ENCODE data around the gene TRIM45. TPM values are rescaled to one million over a fixed set of nuclear protein-coding genes. Genes with fewer than 3 reads are reported as not detected.

The TRIM45 gene
- polyA plus RNA-seq, 1 donor from 2014 or later: 0.10 TPM

- Mint-ChIP-seq H3K9me3 (no peaks in the 10 kb centered on the region), H3K27ac (no peak overlapping the region), H3K4me1 (no peaks in the 10 kb centered on the region), H3K4me3 (no peak overlapping the region), H3K36me3 (no peaks in the 10 kb centered on the region), H3K27me3 (peaks cover 10% of the 10 kb centered on the region)
Observed at GRCh38 chr1:117143871-117144270, 22.3 kb upstream of the TRIM45 start.

DNA sequence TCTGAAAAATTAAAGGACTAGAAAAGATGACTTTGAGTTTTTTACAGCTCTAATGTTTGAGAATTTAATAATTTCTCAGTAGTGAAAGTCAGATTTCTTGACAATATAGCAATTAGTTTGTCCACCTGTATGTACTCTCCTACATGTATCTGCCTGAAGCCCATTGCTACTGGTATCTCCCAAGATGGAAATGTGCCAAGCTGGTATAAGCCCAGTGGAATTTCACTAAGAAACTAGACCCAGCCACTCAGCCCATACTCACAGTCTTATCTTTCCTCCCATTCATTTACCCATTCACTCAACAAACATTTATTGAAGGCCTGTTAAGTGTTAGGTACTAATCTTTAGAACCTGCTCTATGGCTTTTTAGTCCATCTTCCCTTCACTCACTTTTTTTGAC lies 21.6 kb upstream of the TRIM45 start:
- Mint-ChIP-seq H3K4me1 (no peaks in the 10 kb centered on the region), H3K9me3 (no peaks in the 10 kb centered on the region), H3K27ac (no peak overlapping the region), H3K4me3 (no peak overlapping the region), H3K27me3 (peaks cover 10% of the 10 kb centered on the region), H3K36me3 (no peaks in the 10 kb centered on the region)

DNA sequence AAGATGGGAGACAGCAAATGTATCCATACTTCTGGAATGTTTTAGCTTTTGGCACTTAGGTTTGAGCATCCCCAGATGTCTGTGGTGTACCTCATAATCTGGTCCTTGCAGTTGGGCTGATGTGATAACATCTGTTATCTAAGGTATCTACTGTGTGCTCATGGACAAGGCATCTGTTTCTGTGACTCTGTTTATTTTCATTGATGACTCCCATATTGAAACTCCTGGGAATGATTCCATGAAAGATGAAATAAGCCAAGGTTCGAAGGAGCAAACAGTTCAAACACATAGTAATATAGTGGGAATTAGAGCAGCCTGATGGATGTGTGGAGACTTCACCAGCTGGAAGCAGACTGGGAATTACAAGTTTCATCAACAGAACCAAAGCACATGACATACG lies 20.7 kb upstream of the TRIM45 start:
- no peak overlapping the region for H3K4me3 Mint-ChIP-seq
- H3K27ac Mint-ChIP-seq: no peak overlapping the region
- peaks cover 10% of the 10 kb centered on the region for H3K27me3 Mint-ChIP-seq
- no peaks in the 10 kb centered on the region for H3K36me3 Mint-ChIP-seq
- H3K4me1 Mint-ChIP-seq: no peaks in the 10 kb centered on the region
- H3K9me3 Mint-ChIP-seq: no peaks in the 10 kb centered on the region

DNA sequence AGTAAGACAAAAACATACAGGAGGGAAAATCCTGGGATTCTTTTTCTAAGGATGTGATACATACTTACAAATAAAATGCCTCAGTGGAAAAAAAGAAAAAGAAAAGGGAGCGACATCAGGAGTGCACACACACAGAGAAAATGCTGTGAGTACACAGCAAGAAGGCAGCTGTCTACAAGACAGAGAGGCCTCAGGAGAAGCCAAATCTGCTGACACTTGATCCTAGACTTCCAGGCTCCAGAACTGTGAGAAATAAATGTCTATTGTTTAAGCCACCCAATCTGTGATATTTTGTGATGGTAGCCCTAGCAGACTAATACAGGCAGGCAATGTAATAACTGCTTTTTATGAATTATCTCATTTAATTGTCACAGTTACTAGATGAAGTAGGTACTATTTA lies 17.0 kb upstream of the TRIM45 start:
- H3K36me3 Mint-ChIP-seq: no peaks in the 10 kb centered on the region
- peaks cover 0 to 2% (median 0%) of the 10 kb centered on the region in 3 donors for H3K4me1 Mint-ChIP-seq
- H3K27me3 Mint-ChIP-seq: peaks cover 2% of the 10 kb centered on the region
- no peak overlapping the region for H3K27ac Mint-ChIP-seq
- no peak overlapping the region for H3K4me3 Mint-ChIP-seq
- peaks cover 0 to 1% (median 0%) of the 10 kb centered on the region in 3 donors for H3K9me3 Mint-ChIP-seq

DNA sequence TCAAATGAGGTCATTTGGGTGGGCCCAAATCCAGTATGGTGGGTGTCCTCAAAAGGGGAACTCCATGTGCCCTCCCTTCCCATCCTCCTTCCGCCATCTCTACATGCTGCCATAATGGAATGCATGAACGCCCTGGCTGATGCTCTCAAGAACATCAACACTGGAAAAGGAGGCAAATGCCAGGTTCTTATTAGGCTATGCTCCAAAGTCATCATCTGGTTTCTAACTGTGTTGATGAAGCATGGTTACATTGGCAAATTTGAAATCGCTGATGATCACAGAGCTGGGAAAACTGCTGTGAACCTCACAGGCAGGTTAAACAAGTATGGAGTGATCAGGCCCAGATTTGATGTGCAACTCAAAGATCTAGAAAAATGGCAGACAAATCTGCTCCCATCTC lies 16.6 kb upstream of the TRIM45 start:
- H3K4me3 Mint-ChIP-seq: no peak overlapping the region
- H3K27ac Mint-ChIP-seq: peak overlapping the region in 1 of 3 donors; percentile 55
- H3K4me1 Mint-ChIP-seq: peaks cover 0 to 2% (median 0%) of the 10 kb centered on the region in 3 donors
- H3K27me3 Mint-ChIP-seq: peaks cover 2% of the 10 kb centered on the region
- H3K36me3 Mint-ChIP-seq: no peaks in the 10 kb centered on the region
- H3K9me3 Mint-ChIP-seq: peaks cover 0 to 1% (median 0%) of the 10 kb centered on the region in 3 donors

DNA sequence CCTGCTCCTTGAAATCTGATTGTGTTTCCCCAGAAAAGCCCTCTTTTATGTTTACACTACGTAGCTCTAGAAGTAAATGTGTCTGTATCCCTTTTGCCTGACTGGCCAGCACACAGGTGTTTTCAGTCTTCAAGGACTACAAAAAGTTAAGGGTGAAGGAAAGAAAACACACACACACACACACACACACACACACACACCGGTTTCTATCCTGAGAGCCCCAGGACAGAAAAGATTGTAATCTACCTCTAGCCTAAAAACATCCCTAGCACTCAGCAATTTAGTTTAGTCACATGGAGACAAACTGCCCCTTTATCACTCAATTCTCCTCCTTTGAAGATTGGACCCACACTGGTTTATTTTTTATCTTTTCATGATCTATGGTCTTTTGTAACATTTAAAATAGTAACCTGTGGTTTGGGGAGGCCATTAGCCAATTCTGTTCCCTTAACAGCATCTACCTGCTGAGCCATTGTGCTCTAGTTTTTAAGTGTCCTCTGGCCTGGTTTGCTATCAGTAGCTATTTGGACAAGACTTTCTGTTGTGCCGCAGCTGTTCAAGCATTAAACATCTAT lies 15.8 kb upstream of the TRIM45 start:
- no peak overlapping the region for H3K4me3 Mint-ChIP-seq
- no peak overlapping the region for H3K27ac Mint-ChIP-seq
- peaks cover 2% of the 10 kb centered on the region for H3K27me3 Mint-ChIP-seq
- H3K4me1 Mint-ChIP-seq: peaks cover 0 to 2% (median 0%) of the 10 kb centered on the region in 3 donors
- H3K36me3 Mint-ChIP-seq: no peaks in the 10 kb centered on the region
- peaks cover 0 to 1% (median 0%) of the 10 kb centered on the region in 3 donors for H3K9me3 Mint-ChIP-seq

DNA sequence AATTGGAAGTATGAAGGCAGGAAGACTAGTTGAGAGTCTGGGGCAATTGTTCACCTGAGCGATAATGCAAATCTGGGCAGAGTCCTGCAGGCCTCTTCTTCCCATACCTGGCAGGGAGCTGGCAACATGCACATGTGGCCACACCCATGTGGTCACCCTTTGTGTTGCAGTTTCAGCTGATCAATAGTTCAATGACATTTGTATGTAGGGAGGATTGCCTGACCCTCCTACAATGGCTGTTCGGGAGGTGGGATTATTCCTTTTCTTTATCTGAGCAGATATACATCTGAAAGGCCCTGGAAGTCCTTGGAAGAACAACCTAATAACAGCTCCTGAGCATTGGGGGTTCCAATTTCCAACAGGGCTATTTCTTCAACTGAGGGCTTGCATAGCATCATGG lies 15.2 kb upstream of the TRIM45 start:
- Mint-ChIP-seq H3K9me3 (peaks cover 0 to 1% (median 0%) of the 10 kb centered on the region in 3 donors), H3K36me3 (no peaks in the 10 kb centered on the region), H3K27me3 (peaks cover 2% of the 10 kb centered on the region), H3K4me1 (peaks cover 0 to 2% (median 0%) of the 10 kb centered on the region in 3 donors), H3K27ac (no peak overlapping the region), H3K4me3 (no peak overlapping the region)

DNA sequence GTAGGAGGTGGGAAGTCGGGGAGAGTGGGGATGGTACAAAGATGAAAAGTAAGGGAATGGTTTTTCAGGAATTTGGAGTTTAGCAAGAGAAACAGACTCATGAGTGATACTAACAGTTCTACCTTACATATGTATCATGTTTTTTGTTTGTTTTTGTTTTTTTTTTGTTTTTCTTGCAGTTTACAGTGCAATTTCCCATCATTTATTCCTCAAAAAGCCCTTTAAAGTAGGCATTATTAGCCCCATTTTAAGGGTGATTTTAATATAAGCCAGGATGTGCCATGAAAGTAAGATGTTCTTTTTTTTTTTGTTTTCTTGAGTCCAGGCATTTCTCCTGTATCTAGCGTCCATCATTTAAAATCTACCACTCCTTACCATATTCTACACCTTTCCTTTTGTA lies 13.8 kb upstream of the TRIM45 start:
- Mint-ChIP-seq H3K27me3 (peaks cover 2% of the 10 kb centered on the region), H3K36me3 (no peaks in the 10 kb centered on the region), H3K4me3 (no peak overlapping the region), H3K9me3 (peaks cover 0 to 1% (median 0%) of the 10 kb centered on the region in 3 donors), H3K4me1 (peaks cover 0 to 2% (median 0%) of the 10 kb centered on the region in 3 donors), H3K27ac (no peak overlapping the region)

DNA sequence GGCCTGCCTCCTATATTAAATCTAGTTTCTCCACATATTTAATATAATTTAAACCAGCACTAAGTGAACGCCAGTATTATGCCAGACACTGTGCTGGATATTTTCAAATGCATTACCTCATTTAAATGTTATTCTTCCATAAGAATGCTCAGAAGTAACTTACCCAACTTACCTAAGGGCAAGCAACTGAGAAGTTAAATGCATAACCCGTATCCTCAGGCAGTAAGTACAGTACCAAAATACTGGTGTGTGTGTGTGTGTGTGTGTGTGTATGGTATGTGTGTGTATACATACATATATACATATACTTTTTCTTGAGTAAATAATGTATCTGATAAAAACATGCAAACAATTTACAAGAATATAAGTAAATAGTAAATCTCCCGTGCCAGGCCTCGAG lies 9.0 kb upstream of the TRIM45 start:
- peaks cover 6% of the 10 kb centered on the region for H3K27me3 Mint-ChIP-seq
- no peaks in the 10 kb centered on the region for H3K36me3 Mint-ChIP-seq
- peaks cover 0 to 4% (median 0%) of the 10 kb centered on the region in 3 donors for H3K4me1 Mint-ChIP-seq
- H3K27ac Mint-ChIP-seq: no peak overlapping the region
- H3K9me3 Mint-ChIP-seq: peaks cover 0 to 1% (median 0%) of the 10 kb centered on the region in 3 donors
- H3K4me3 Mint-ChIP-seq: no peak overlapping the region

DNA sequence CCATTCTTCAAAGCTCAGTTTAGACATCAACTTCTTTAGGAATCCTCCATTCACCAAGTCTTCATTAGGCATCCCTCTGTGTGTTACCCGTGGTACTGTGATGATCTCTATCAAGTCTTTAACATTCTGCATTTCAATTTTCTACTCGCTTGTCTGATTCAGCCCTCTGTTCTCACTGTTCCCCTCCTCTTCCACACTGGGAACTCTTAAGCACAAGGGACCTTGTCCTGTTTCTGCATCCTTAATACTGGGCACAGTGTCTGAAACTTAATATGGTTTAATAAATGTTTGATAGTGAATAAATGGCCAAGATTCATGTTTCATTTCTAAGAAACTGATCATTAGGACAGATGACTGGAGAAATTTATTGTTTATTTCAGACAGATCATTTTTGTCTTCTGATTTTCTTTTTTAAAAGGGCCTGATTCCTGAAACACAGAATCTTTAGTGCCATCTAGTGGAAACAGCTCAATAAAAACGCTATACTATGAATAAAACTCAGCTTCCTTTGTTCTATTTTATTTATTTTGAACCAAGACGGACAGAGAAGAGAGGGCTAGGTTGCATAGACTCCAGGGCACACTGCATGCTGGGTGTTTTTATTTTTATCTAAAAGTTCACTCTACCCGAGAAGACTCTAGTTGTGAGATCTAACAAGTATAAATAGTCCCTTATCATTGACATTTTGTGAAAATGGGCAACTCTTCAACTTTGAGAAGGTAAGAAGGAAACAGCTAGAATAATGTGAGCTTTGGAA lies 7.0 kb upstream of the TRIM45 start:
- Mint-ChIP-seq H3K27me3 (peaks cover 4% of the 10 kb centered on the region), H3K9me3 (no peaks in the 10 kb centered on the region), H3K27ac (no peak overlapping the region), H3K4me1 (peaks cover 0 to 2% (median 0%) of the 10 kb centered on the region in 3 donors), H3K36me3 (no peaks in the 10 kb centered on the region), H3K4me3 (peak overlapping the region in 1 of 4 donors; percentile 48)

DNA sequence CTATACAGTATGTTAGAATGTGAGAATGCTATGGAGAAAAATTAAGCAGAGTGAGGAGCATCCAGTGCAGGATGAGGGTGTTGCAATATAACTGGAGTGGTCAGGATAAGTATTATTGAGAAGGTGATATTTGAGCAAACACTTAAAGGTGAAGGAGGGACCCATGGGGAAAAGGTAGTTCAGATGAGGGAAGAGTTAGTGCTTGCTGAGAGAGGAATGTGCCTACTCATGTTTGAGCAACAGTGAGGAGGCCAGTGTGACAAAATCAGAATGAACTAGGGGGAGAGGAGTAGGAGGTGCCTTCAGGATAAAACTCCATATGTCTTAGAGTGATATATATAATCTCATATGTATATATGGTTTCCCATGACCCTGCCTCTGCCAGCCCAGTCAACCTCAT lies 6.2 kb upstream of the TRIM45 start:
- peaks cover 0 to 2% (median 0%) of the 10 kb centered on the region in 3 donors for H3K4me1 Mint-ChIP-seq
- H3K36me3 Mint-ChIP-seq: no peaks in the 10 kb centered on the region
- no peaks in the 10 kb centered on the region for H3K9me3 Mint-ChIP-seq
- no peak overlapping the region for H3K27ac Mint-ChIP-seq
- no peak overlapping the region for H3K4me3 Mint-ChIP-seq
- H3K27me3 Mint-ChIP-seq: peaks cover 4% of the 10 kb centered on the region

- peaks cover 2% of the 10 kb centered on the region for H3K36me3 Mint-ChIP-seq
- no peak overlapping the region for H3K27ac Mint-ChIP-seq
- no peaks in the 10 kb centered on the region for H3K9me3 Mint-ChIP-seq
- peaks cover 0 to 4% (median 2%) of the 10 kb centered on the region in 3 donors for H3K4me1 Mint-ChIP-seq
- peaks cover 4% of the 10 kb centered on the region for H3K27me3 Mint-ChIP-seq
- no peak overlapping the region for H3K4me3 Mint-ChIP-seq
Observed at GRCh38 chr1:117124661-117125060, 3.1 kb upstream of the TRIM45 start.

DNA sequence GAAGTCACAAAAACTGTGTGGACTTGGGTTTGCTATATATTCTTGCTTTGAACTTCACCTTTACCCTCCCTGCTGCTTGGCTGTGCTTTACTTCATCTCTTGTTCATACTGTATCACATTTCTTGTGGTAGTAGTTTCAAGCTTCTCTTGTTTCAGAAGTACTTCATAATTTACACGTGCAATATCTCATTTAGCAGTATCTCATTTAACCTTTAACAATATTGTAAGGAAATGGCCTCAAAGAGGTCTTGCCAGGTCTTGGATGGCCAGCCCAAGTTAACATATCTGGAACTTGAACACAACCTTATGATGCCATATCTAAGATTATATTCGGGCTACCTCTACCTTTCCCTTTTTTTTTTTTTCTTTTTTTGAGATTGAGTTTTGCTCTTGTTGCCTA lies 1.7 kb upstream of the TRIM45 start:
- Mint-ChIP-seq H3K9me3 (no peaks in the 10 kb centered on the region), H3K27me3 (peaks cover 3% of the 10 kb centered on the region), H3K4me1 (peaks cover 0 to 4% (median 0%) of the 10 kb centered on the region in 3 donors), H3K4me3 (peak overlapping the region in 1 of 4 donors; percentile 15), H3K27ac (no peak overlapping the region), H3K36me3 (peaks cover 2% of the 10 kb centered on the region)

DNA sequence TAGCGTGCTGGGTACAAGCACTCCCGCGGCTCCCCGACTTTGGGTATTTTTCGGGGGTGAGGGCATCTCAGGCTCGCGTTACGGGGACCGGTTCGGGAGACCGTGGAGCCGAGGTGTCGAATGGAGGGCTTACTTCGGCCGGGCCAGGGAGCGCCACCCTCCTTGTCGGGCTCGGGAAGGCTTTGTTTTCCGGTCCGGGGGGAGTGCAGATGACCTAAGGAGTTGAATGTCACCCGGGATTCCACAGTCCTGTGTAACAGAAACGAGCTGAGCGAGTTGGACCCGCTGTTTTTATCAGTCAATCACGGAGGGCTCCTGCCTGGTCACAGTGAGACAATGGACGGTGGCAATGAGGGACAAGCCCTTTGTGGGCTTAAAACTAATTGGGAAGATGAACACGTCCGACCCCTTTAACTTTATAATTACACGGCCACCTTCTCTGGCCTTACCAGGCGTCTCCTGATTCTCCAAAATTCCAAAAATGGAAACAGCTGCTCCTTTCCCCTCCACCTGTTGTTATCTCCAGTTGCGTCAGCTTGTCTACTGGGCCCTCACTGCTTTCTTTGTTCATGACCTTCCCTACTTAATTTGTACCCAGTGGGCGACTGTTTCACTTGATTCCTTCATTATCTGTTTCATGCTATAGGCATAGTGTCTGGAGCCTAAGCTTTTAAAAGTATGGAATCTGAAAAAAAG lies 929 bp upstream of the TRIM45 start:
- peak overlapping the region in 3 of 4 donors; percentile 89 to 94 (median 93) for H3K4me3 Mint-ChIP-seq
- H3K4me1 Mint-ChIP-seq: peaks cover 0 to 4% (median 0%) of the 10 kb centered on the region in 3 donors
- peaks cover 2% of the 10 kb centered on the region for H3K36me3 Mint-ChIP-seq
- H3K27me3 Mint-ChIP-seq: peaks cover 3% of the 10 kb centered on the region
- H3K9me3 Mint-ChIP-seq: no peaks in the 10 kb centered on the region
- H3K27ac Mint-ChIP-seq: peak overlapping the region in 1 of 3 donors; percentile 31
